GM18907 (cell line): ENCODE measurements around the gene CHST11.
"Not testable (repeated sequence)": the region's sequence is repeated elsewhere in the genome, so short reads cannot be mapped to it uniquely, and the experiment has no call there.

Experiments
- ATAC-seq: cut with Tn5 transposase; IDR thresholded peaks from one replicate; pipeline ENCODE4 v1.9.1; 2021; ENCODE audit warnings: mild to moderate bottlenecking, moderate library complexity; ENCODE audit not compliant: unreplicated experiment

CHST11 gene

GRCh38 chr12:104599272-104600035 is 142.7 kb downstream of the CHST11 start:
- no peak for ATAC-seq

- no peak for ATAC-seq
Observed at GRCh38 chr12:104600036-104600712, 143.4 kb downstream of the CHST11 start.

- ATAC-seq: no peak
Observed at GRCh38 chr12:104600790-104601739, 144.3 kb downstream of the CHST11 start.

GRCh38 chr12:104602406-104602805 is 145.7 kb downstream of the CHST11 start:
- ATAC-seq: no peak

GRCh38 chr12:104602896-104603295 is 146.1 kb downstream of the CHST11 start:
- ATAC-seq: no peak

GRCh38 chr12:104603545-104603973 is 146.8 kb downstream of the CHST11 start:
- no peak for ATAC-seq

- peak; percentile 77 for ATAC-seq
Observed at GRCh38 chr12:104604070-104604994, 147.6 kb downstream of the CHST11 start.

GRCh38 chr12:104604995-104605675 is 148.4 kb downstream of the CHST11 start:
- no peak for ATAC-seq

GRCh38 chr12:104605685-104606084 is 148.9 kb downstream of the CHST11 start:
- ATAC-seq: no peak

- no peak for ATAC-seq
Observed at GRCh38 chr12:104608998-104609397, 152.2 kb downstream of the CHST11 start.

- ATAC-seq: no peak
Observed at GRCh38 chr12:104609445-104609844, 152.7 kb downstream of the CHST11 start.

GRCh38 chr12:104610513-104611235 is 153.9 kb downstream of the CHST11 start:
- ATAC-seq: no peak

GRCh38 chr12:104611671-104612070 is 154.9 kb downstream of the CHST11 start:
- no peak for ATAC-seq

- ATAC-seq: not testable (repeated sequence)
Observed at GRCh38 chr12:104613372-104613771, 156.6 kb downstream of the CHST11 start.

- ATAC-seq: no peak
Observed at GRCh38 chr12:104615048-104615561, 158.4 kb downstream of the CHST11 start.

- no peak for ATAC-seq
Observed at GRCh38 chr12:104618691-104619090, 161.9 kb downstream of the CHST11 start.

GRCh38 chr12:104619305-104619704 is 162.6 kb downstream of the CHST11 start:
- ATAC-seq: no peak

- no peak for ATAC-seq
Observed at GRCh38 chr12:104620837-104621531, 164.2 kb downstream of the CHST11 start.
